ENCODE measurements around the gene OGFR.

DNA sequence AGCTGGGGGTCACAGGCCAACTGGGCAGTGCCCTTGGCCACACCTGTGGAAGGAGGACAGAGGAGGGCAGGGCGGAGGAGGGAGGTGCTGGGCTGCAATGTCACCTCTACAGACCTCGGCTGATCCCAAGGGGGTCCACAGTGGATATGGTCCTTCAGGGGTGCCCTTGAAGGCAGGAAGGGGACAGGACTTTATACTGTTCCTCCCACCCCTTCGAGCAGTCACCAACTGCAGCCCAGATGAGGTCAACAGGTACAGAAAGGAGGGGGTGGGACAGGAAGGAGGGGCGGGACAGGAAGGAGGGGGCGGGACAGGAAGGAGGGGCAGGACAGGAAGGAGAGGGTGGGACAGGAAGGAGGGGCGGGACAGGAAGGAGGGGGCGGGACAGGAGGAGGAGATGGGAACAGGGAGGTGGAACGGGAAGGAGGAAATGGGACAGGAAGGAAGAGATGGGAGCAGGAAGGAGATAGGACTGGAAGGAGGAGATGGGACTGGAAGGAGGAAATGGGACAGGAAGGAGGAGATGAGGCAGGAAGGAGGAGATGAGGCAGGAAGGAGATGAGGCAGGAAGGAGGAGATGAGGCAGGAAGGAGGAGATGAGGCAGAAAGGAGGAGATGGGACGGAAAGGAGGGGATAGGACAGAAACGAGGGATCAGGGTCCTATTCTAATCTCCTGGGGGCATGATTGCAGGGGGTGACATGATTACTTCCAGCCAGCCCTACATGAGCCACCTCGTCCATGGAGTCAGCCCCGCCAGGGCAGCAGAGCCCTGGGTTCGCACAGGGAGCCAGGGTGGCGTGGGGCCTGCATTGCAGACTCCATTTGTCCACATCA lies 27.7 kb upstream of the OGFR start:
- TF ChIP-seq EZH2 (IDR thresholded peaks at IDR 0.05; ENCODE audit: borderline replicate concordance, low read depth, low read length, severe bottlenecking) (no peak), POLR2AphosphoS5 (IDR thresholded peaks at IDR 0.05; ENCODE audit: insufficient read depth, low read depth, low read length) (no peak), MYC (IDR thresholded peaks at IDR 0.05; ENCODE audit: low read depth, low read length) (no peak), POLR2A (IDR thresholded peaks at IDR 0.05; ENCODE audit: low read depth, low read length) (no peak), JUN (IDR thresholded peaks at IDR 0.05; ENCODE audit: borderline replicate concordance, insufficient read depth, insufficient read length, low read depth) (no peak), GATA2 (IDR thresholded peaks at IDR 0.05; ENCODE audit: insufficient read depth, insufficient read length, low read depth, low read length) (no peak), FOS (IDR thresholded peaks at IDR 0.05; ENCODE audit: borderline replicate concordance, insufficient read depth, low read length) (no peak)
- TF ChIP-seq, protein P1, sequence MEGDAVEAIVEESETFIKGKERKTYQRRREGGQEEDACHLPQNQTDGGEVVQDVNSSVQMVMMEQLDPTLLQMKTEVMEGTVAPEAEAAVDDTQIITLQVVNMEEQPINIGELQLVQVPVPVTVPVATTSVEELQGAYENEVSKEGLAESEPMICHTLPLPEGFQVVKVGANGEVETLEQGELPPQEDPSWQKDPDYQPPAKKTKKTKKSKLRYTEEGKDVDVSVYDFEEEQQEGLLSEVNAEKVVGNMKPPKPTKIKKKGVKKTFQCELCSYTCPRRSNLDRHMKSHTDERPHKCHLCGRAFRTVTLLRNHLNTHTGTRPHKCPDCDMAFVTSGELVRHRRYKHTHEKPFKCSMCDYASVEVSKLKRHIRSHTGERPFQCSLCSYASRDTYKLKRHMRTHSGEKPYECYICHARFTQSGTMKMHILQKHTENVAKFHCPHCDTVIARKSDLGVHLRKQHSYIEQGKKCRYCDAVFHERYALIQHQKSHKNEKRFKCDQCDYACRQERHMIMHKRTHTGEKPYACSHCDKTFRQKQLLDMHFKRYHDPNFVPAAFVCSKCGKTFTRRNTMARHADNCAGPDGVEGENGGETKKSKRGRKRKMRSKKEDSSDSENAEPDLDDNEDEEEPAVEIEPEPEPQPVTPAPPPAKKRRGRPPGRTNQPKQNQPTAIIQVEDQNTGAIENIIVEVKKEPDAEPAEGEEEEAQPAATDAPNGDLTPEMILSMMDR (IDR thresholded peaks at IDR 0.05; ENCODE audit: extremely low read depth in 1 of 2, insufficient read depth in 1 of 2, low read depth in 1 of 2, low read length in 2 of 2), result no peak
- TF ChIP-seq, protein P2, sequence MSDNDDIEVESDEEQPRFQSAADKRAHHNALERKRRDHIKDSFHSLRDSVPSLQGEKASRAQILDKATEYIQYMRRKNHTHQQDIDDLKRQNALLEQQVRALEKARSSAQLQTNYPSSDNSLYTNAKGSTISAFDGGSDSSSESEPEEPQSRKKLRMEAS (IDR thresholded peaks at IDR 0.05; ENCODE audit: insufficient read depth, insufficient read length), result no peak
